Activated T-cell treated with anti-CD3 and anti-CD28 coated beads, Interleukin-2, amount 50 U/mL, for 1 hour (primary cell): ENCODE data around the gene RPIA.
"Not testable (repeated sequence)": the region's sequence is repeated elsewhere in the genome, so short reads cannot be mapped to it uniquely, and the experiment has no call there.

Experiments used
- DNase-seq: peaks from one replicate; pipeline ENCODE4 v3.0.0-alpha.2; 2020

Gene RPIA

DNA sequence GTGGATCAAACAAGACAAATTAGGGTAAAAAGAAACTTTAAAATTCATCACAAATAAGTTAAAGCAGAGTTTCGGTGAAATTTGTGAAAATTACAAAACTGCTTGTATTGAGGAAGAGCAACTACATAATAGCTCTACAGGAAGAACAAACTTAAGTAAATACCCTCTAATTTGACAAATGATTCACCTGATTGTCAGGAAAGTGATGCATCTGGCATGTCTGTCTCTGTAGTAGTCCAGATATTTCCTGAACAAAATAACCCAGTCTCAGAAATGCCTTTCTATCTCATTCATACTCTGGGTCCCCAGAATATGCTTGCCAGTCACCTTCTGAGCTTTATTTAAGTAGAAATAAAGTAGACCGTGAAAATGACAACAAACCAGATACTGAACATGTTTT lies 104.5 kb downstream of the RPIA start:
- DNase-seq, result not testable (repeated sequence)

GRCh38 chr2:88796523-88796922 lies 105.0 kb downstream of the RPIA start:
- DNase-seq, result not testable (repeated sequence)

DNA sequence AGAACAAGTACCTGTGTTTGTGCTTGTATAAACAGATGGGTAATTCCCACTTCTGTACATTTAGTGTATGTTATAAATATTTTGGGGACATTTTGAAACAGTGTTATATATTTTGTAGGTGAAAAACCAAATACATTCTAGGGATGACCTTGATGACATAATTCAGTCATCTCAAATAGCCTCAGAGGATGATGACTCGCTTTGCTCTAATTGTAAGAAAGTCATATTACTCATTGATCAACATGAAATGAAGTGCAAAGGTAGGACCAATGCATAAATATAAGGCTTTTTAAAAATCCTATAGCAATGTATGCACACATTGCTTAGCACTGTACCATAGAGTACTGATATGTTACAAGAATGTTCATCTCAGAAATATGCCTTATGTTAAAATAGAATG lies 105.7 kb downstream of the RPIA start:
- DNase-seq, result not testable (repeated sequence)
